Activated T-cell treated with anti-CD3 and anti-CD28 coated beads for 1 hour (primary cell): ENCODE measurements around the gene EHBP1.
A peak's percentile ranks its signal among the peaks of the same experiment; 100 is the strongest.

Experiments used
- DNase-seq: peaks from one replicate; pipeline ENCODE4 v3.0.0-alpha.2; 2020; ENCODE audit warnings: low read depth

Gene EHBP1

DNA sequence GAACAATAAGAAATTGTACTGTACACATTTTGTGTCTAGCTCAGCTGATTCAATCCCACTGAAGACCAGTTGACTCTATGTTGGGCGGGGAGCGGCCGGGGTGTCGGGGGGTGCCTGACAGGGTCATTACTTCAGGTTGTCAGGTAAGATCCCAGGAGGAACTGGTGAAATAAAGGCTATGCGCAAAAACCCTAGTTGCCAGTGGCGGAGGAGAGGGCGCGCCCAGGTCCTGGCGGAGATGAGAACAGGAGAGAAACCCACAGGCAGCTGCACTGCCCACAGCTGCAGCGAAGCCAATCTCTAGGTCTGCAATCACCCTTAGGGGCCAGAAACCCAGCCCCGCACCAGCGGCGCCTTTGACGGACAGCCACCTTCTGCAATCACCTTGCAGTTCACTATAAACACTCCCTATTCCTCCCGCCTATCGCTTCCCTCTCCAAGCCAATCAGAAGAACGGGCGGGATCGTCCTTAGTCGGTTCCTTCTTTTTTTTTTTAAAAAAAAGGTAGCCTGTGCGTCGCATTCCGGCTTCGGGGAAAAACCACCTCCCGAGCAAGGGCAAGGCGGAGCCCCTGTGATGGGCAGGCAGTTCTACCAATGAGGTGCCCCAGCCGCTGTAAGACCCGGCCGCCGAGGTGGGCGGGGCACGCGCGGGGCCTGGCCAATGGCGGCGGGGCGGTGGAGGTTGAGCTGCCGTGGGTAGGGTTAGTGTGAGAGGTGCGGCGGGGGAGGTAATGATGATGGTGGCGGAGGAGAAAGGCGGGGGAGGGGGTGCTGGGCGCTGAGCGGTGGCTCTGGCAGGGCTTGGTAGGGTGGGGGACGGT is at the start of gene EHBP1:
TSS of gene EHBP1 (plus strand) at position 707 of the 823 bp plus-strand sequence. CDS start 1,479 bp downstream, outside the sequence.
- DNase-seq, result peak; percentile 97

DNA sequence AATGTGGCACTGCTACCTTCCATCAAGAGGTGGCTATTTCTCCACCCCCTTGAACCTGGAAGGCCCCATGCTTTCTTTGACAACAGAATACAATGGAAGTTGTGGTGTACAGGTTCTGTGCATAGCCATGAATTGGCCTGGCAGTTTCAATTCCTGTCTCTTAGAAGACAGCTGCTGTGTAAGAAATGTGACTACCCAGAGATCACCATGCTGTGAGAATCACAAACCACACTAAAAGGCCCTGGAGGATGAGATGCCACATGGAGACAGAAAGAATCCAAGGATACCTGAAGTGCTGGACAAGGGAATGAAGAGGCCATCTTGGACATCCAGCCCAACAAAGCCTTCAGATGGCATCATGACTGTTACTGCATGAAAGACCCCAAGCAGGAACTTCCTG is 47.7 kb upstream of the EHBP1 start:
- DNase-seq, result no peak

DNA sequence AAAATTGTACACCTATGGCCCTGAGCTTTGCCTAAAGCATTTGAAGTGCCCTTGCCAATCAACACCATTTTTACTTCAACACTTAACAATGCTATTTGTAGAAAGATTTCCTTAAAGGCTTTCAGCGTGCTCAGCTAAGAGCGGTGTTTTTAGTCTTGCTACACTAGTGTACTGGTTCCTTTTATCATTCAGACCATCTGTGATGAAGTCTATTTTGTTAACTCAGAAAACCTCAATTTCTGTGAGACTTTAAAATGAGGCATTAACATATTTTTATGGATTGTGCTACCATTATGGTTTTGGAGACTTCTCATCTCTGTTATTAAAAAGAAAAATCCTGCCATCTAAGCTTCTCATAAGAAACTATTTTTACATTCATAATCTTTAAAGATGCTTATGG is 46.6 kb upstream of the EHBP1 start:
- DNase-seq, result no peak

DNA sequence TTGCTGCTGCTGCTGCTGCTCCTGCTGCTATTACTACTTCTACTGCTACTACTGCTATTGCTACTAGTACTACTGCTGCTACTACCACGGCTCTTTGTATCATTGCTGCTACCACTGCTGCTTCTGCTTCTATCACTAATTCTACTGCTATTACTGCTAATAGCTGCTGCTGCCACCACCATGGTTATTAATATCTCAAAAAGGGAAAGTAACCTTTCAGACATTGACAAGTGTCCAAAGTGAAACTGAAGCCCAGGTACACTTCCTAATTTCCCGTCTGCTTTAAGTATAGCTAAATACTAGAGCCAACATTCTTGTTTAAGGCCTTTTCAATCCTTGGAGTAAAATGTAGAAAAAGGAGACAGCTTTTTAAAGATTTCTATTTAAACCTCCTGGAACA is 45.4 kb upstream of the EHBP1 start:
- DNase-seq, result no peak

DNA sequence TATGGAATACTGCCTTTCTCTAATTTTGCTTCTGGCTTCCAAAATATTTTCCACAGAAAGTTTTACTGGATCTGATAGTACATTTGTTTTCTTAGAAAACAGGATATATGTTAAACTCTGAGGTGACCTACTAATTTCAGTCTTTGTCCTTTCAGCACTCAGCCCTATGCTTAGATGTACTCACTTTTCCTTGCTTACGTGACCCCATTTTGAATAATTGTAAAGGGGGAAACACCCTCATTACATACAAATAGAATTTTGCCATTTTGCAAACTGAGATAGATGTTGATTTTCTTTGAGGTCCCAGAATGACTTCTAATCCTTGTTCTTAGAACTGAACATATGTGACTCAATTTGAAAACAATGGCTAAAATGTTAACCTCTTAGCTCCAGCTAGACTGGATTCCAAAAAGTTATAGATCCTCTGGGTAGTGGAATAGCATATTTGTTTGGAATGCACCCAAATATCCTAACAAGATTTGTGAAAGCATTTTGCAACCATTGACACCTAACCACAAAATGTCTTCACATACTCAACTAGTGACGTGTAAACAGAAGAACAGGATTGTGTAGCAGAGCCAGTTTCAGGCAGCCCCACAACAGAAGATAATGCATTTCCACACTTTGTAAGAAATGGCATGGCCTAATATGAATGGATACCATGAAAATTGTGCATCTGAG is 44.8 kb upstream of the EHBP1 start:
- DNase-seq, result no peak

DNA sequence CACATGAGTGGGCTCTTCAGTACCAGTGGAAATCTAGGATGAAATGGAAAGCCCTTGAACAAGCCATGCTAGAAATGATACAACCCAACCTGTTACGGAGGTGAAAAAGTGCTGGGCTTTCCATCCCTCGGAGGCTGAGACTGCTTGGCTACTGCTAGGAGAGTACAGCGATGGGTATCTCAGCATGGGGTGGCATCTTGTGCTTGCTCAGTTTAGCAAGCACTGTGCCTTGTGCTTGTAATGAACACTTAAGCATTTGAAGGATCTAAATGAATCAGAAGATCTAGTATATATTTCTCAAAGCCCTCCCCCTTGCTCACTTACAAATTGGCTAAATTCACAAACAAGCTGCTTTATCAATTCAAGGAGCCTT is 44.3 kb upstream of the EHBP1 start:
- no peak for DNase-seq

DNA sequence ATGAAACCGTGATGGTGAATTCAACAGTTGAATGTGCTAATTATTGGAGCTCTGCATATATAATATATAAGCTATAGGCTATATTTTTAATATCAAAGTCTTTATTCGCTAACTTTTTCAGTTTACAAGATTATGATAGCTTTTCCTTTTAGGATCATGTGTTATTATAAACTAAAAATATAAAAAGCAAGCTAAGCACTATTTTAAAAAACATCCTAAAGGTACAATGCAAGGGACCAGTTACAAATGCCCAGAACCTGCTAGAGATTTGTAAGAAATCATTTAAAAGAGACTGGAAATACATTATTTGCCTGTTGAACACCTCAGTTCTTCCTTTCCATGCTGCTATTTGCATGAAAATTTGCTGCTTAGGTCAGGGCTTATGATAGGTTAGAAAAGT is 43.4 kb upstream of the EHBP1 start:
- no peak for DNase-seq

DNA sequence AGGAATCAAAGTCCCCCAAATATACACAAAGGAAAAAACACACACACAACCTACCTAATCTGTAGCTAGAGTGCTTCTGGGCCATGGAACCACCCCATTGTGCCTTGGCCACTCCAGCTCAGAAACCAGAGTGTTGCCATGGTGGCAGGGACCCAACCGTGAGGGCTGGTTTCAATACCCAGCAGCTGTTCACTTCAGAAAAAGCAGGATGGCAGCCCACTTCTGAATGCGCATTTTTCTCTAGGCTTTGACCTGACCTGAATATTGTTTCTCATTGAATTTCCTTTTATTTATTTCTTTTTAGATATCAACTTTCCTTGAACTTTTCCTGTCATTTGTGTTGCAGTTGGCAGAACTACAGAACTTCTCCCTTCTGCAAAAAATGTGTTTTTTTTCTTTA is 43.0 kb upstream of the EHBP1 start:
- no peak for DNase-seq

DNA sequence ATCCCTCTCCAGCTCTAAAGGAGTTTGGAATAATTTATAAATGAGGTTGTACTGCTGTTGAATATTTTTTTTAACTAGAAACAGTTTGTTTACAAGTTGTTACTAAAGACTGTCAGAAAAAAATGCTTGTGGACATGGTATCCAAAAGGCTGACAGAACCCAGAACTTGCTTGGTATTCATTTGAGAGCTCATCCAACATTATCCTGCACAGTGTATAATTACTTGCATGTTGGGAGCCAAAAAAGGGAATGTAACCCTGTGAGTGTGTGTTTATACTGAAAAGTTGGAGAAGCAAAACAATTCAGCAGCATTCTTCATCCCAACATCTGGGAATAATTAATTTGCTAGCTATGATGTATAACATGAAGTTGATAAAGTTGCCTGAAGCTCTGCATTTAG is 42.1 kb upstream of the EHBP1 start:
- no peak for DNase-seq

DNA sequence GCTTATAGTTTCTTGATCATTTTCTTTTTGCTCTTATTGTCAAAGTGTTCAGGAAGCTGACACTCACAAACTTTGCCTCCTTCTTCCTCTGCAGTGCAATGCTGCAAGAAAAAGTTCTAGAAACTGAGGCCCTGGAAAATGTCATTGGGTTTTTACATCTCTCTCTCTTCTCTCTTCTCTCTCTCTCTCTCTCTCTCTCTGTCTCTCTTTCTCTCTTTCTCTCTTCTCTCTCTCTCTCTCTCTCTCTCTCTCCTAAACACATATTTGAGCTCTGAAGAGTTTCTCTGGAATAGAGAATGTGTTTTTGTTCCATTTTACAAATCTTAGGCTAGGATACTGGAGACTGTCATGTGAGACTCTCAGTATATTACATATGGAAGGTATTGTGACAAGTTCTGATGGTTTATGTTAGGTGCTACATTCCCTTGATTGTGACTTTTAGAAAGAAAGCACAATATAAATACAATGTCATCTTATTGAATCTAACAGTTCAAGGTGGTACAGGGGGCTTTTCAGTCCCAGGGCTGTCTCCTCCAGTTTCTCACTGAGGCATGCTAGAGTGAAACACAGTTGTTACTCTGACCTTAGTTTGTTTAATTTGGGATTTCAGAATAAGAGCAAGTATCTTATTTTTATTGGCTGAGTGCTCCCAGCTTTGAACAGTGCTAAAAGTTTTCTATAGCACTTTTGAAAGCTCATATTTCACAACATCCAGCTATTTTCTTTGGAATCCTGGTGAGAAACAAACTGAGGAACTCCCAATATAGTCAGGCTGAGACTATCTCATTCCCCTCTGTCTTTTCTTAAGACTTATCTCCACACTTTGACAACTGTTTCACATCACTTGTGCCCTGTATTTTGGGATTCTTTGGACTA is 41.4 kb upstream of the EHBP1 start:
- no peak for DNase-seq

DNA sequence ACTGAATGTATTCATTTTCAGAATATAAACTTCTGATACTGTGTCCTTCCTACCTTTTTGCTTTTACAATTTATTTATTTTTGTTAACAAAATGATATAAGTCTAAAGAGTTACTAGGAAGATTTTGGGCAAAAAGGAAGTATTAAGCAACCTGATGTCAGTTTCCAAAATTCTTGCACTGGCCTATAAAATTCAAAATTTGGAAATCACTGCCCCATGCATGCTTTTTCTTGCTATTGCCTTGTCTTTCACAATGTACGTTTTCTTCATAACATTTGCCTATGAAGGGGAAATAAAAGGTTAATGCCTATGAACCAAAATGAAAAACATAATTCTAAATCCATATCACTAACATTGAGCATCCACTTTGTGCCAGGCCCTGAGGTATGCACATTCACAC is 40.1 kb upstream of the EHBP1 start:
- no peak for DNase-seq

DNA sequence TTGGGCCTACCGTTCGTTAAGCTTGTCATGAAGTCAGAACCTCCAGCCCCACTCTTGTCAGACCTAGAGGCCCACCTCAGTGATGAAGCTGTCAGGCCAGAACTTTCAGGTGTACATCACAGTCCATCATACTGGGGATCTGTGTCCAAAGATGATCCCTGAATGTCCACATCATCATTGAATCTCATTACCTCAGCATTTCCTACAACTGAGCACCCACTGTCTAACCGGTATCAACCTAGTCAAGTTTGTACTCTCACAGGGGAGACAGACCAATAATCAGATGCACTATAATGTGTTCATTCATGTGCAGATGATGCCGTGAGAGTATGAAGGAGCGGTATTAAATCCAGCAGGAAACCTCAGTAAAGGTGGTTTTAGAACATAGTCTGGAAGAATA is 36.3 kb upstream of the EHBP1 start:
- no peak for DNase-seq

DNA sequence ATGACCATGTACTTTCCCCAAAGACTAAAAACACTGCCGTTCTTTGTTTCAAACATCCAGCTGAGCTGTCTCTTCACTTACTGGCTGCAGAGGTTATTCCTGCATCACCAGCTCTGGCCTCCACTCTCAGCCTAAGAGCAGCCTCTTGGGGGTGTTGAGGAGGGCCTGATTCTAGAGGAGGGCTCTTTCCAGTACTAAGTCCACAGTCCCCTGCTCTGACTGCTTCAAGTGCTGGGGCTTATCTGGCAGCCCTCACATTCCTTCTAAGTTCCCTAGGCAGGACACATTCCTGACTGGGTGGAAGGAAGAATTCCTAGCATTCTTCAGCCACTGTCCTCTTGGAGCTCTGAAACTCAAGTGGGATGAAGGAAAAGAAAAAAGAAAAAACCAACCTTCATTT is 32.9 kb upstream of the EHBP1 start:
- no peak for DNase-seq

DNA sequence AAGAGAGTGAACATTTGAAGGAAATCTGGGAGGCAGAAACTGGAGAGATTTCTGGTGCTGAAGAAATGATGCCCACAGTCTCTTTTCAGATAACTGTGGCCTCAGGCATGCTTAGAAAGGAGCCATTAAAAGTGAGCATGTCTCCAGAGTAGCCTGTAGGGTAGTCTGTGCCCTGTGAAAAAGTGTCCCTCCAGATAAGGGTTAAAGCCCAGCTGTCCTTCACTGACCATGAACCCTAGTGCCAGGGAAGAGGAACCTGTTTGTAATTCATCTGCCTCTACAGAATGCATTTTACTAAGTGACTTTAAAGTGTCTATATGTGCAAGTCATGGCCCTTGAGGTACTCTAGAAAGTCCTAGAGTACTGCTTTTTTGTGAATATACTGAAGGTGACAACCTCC is 30.5 kb upstream of the EHBP1 start:
- no peak for DNase-seq

DNA sequence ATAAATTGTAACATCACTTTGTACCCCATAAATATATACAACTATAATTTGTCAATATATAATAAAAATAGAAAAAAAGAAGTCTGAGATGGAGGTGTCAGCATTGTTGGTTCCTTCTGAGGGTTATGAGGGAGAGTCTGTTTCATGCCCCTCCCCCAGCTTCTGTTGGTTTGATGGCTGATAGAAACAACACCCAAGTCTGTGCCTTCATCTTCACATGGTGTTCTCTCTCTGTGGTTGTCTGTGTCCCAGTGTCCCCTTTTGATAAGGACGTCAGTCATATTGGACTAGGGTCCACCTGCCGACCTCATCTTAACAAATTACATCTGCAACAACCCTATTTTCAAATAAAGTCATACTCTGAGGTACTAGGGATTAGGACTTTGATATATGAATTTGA is 20.3 kb upstream of the EHBP1 start:
- DNase-seq, result no peak

DNA sequence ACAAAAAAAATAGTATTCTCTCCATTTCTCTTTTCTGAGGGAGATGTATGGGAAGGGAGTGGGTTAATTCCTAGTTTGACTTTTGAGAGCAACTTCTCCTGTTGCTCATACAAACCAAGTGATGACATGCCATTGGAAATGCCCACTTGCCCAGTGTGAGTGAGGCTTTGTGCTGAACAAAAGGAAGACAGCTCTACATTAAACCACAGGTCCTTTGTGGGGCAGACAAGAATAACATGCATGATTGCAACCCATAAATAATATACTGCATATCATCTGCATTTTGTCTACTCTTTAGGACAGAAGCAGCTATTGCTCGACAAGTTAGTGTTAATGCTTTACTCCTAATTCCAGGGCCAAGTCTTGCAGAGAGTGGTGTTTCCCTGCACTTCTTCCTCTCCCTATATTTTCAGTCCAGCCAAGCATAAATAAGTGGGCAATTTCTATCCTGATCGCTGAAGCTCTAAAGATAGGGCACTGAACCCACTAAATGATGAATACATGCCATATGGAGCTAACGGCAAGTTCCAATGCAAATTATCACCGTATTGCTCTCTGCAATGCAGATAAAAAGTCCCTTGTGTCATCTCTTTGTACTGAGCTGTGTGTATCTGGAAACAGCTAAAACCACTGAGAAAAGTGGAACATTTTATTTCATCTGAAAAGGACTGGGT is 19.4 kb upstream of the EHBP1 start:
- no peak for DNase-seq

DNA sequence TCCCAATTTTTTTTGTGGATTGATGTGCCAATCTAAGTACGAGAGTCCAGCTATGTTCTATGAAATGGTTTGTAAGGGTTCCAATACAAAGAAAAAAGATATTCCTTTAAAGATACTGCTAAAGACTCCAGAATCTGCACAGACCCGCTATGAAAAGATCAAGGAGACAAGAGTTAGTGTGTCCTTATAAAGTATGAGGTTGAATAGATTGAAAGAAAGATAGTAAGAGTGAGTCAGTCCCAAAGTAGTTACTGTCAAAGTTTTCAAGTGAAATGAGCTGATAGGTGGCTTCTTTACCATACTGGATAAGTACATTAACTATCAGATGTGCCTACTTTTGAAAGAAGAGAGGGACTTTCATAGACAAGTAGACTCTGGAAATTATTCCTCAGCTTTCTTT is 17.9 kb upstream of the EHBP1 start:
- no peak for DNase-seq

DNA sequence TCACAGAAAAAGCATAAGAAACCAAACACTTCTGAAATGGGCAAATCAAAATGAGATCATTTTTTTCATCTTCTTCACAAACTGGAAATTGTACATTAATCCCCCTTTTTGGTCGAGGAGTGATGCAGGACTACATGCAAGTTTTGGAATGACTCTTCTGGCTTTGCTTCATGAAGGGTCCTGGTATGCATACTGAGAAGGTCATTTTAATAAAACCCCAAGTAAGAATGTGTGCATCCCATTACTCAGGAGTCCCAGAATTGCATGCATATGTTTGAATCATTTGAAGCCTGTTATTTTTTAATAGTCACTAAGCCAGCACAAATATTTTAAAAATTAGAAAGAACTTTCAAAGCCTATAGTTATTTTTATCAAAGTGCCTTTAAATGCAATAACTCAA is 16.7 kb upstream of the EHBP1 start:
- DNase-seq, result no peak

DNA sequence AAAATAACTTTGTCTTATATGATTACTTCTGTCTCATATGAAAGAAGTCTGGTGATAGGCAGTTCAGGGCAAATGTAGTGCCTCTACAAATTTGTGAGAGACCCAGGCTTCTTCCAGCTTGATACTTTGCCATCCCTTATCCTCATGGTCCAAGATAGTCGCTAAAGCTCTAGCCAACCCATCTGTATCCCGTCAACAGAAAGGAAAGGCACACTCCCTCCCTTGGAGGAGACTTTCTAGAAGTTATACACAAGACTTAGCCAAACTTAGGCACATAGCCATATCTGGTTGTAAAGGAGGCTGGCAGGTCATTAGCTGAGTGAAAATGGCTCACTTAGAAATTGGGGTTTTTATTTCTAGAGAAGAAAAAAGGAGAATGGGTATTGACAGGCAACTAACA is 14.3 kb upstream of the EHBP1 start:
- DNase-seq, result no peak

DNA sequence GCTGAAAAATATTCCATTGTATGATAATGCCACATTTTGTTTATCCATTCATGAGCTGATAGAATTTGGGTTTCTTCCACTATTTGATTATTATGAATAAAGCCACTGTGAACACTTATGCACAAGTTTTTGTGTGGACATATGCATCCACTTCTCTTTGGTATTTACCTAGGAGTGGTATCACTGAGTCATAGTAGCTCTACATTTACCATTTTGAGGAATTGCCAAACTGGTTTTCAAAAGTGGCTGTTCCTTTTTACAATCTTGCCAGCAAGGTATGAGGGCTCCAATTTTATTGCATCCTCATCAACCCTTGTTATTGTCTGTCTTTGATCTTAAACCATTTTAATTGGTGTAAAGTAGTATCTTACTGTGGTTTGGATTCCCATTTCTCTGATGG is 13.3 kb upstream of the EHBP1 start:
- DNase-seq, result no peak

DNA sequence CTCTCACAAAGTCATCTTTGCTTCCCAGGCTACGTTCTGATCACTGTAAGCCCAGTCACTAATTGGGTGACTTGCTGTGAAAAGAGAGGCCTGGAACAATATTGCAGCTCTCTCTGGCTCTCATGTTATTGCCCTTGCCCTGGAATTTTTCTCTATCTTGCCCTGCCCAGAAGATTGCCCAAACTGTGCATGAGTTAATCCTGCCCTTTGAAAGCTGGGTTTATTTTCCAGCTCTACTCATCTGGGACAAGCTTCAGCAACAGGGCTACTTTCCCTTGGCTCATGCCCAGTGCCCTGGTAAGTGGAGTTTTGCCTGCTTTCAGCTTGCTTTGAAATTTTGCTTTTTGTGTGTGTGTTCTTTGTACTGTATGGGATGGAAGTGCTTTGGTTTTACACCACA is 6.9 kb upstream of the EHBP1 start:
- no peak for DNase-seq

DNA sequence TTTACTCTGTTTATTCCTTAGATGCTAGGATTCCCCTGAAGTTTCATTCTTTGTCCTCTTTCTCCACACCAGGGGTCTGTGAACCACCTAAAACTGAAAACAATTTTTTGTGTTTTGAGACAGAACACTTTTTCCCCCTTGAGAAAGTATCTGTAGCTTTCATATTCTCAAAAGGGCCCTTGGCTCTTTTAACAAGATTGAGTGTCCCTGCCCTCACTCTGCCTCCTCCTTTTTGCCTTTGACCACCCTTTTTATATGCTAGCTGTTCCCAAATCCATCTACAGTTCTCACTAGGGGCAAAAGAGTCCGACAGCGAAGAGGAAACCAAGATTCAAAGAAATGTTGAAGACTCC is 883 bp upstream of the EHBP1 start:
- DNase-seq, result no peak
